Osteoblast (primary cell): ENCODE results near the gene ZNF625. TPM values are rescaled to one million over a fixed set of nuclear protein-coding genes. Genes with fewer than 3 reads are reported as not detected.
A peak's percentile ranks its signal among the peaks of the same experiment; 100 is the strongest.

ENCODE experiments used
- DNase-seq: peaks from one replicate; pipeline ENCODE4 v3.0.0; 2011; ENCODE audit warnings: low spot score, mixed read lengths; ENCODE audit not compliant: insufficient read length; ENCODE audit errors: missing footprints
- H2AFZ ChIP-seq: 2 replicates; pipeline ENCODE4 v1.6.0; 2011; ENCODE audit warnings: mild to moderate bottlenecking, low read length
- H3K27ac ChIP-seq: 2 replicates; pipeline ENCODE4 v1.5.1; 2011; ENCODE audit warnings: mild to moderate bottlenecking, low read depth, low read length, moderate library complexity
- H3K27me3 ChIP-seq: 2 replicates; pipeline ENCODE4 v1.6.0; 2012; ENCODE audit warnings: mild to moderate bottlenecking, control low read depth, inconsistent platforms, low read length, moderate library complexity; ENCODE audit not compliant: insufficient read depth
- H3K36me3 ChIP-seq: 2 replicates; pipeline ENCODE4 v1.5.1; 2011; ENCODE audit warnings: mild to moderate bottlenecking, low read length, control low read depth, moderate library complexity; ENCODE audit not compliant: insufficient read depth
- H3K4me1 ChIP-seq: 2 replicates; pipeline ENCODE4 v1.5.1; 2011; ENCODE audit warnings: mild to moderate bottlenecking, low read length, control low read depth, moderate library complexity; ENCODE audit not compliant: insufficient read depth
- H3K4me2 ChIP-seq: 2 replicates; pipeline ENCODE4 v1.6.0; 2011; ENCODE audit warnings: mild to moderate bottlenecking, low read length; ENCODE audit not compliant: insufficient read depth
- H3K4me3 ChIP-seq: fragments of 200-600 bp; sonication (generic); 3 replicates; pipeline ENCODE4 v1.5.1; 2012; ENCODE audit warnings: mild to moderate bottlenecking, low read length, inconsistent platforms; ENCODE audit not compliant: insufficient read depth
- H3K79me2 ChIP-seq: 2 replicates; pipeline ENCODE4 v1.6.0; 2012; ENCODE audit warnings: mild to moderate bottlenecking, low read length, control low read depth, inconsistent platforms; ENCODE audit not compliant: insufficient read depth
- H3K9me3 ChIP-seq: 2 replicates; pipeline ENCODE4 v1.5.1; 2011; ENCODE audit warnings: low read depth, low read length, control low read depth
- H4K20me1 ChIP-seq: 2 replicates; pipeline ENCODE4 v1.6.0; 2012; ENCODE audit warnings: mild to moderate bottlenecking, low read length, control low read depth; ENCODE audit not compliant: insufficient read depth
- CTCF ChIP-seq: IDR thresholded peaks from 2 replicates; pipeline ENCODE4 v1.5.1; 2011; ENCODE audit warnings: mild to moderate bottlenecking, low read depth, low read length, moderate library complexity; ENCODE audit errors: extremely low read depth
- total RNA-seq: library from RNA; depleted of rRNA; stranded (reverse); fragments of >200 nt; gene quantifications from 2 replicates; pipeline ENCODE4 v1.2.3, GENCODE V29; 2012

Gene ZNF625
- total RNA-seq = 13.0 and 13.6 TPM in 2 replicates

- Histone ChIP-seq H3K79me2 (peaks cover 47% of the 10 kb centered on the region), H3K9me3 (no peaks in the 10 kb centered on the region), H4K20me1 (peaks cover 3% of the 10 kb centered on the region), H3K36me3 (peaks cover 14% of the 10 kb centered on the region), H3K4me2 (peak within 1 kb of the TSS; percentile 80), H3K4me1 (peaks cover 7% of the 10 kb centered on the region), H3K4me3 (peak within 1 kb of the TSS; percentile 98), H2AFZ (peak within 1 kb of the TSS; percentile 91), H3K27me3 (no peaks in the 10 kb centered on the region), H3K27ac (peak within 1 kb of the TSS; percentile 65)
- peak; percentile 94 for DNase-seq
- TF ChIP-seq CTCF = no peak
Observed at GRCh38 chr19:12156223-12157058, at the start of gene ZNF625. Gene ZNF625 (minus strand): TSS chr19:12156734. CDS start chr19:12156558, 176 bp downstream.

- no peaks in the 10 kb centered on the region for H3K36me3 ChIP-seq
- no peak overlapping the region for H3K4me2 ChIP-seq
- no peaks in the 10 kb centered on the region for H3K4me1 ChIP-seq
Observed at GRCh38 chr19:12205296-12205695, 48.8 kb upstream of the ZNF625 start.

GRCh38 chr19:12202250-12202649, 45.7 kb upstream of the ZNF625 start:
- no peaks in the 10 kb centered on the region for H3K4me1 ChIP-seq
- no peak overlapping the region for H2AFZ ChIP-seq
- H3K4me2 ChIP-seq = no peak overlapping the region
- no peak overlapping the region for H3K4me3 ChIP-seq
- no peak for TF ChIP-seq CTCF
- H3K79me2 ChIP-seq = no peaks in the 10 kb centered on the region
- no peak for DNase-seq
- H3K9me3 ChIP-seq = peaks cover 7% of the 10 kb centered on the region
- H3K27me3 ChIP-seq = no peaks in the 10 kb centered on the region
- no peaks in the 10 kb centered on the region for H3K36me3 ChIP-seq
- H3K27ac ChIP-seq = no peak overlapping the region
- H4K20me1 ChIP-seq = no peaks in the 10 kb centered on the region

More at GRCh38 chr19:12205296-12205695, 48.8 kb upstream of the ZNF625 start:
- Histone ChIP-seq H3K79me2 (no peaks in the 10 kb centered on the region), H3K27ac (no peak overlapping the region), H3K4me3 (no peak overlapping the region), H4K20me1 (no peaks in the 10 kb centered on the region), H3K9me3 (peaks cover 15% of the 10 kb centered on the region), H3K27me3 (no peaks in the 10 kb centered on the region), H2AFZ (no peak overlapping the region)
- TF ChIP-seq CTCF = no peak
- DNase-seq = no peak

- Histone ChIP-seq H3K27me3 (no peaks in the 10 kb centered on the region), H3K36me3 (no peaks in the 10 kb centered on the region), H3K27ac (no peak overlapping the region), H2AFZ (no peak overlapping the region), H3K79me2 (no peaks in the 10 kb centered on the region), H3K4me3 (no peak overlapping the region), H3K4me1 (no peaks in the 10 kb centered on the region), H4K20me1 (no peaks in the 10 kb centered on the region), H3K9me3 (peaks cover 7% of the 10 kb centered on the region), H3K4me2 (no peak overlapping the region)
- no peak for DNase-seq
- no peak for TF ChIP-seq CTCF
Observed at GRCh38 chr19:12199757-12200419, 43.4 kb upstream of the ZNF625 start.
